Activated CD8-positive, alpha-beta T cell treated with anti-CD3 and anti-CD28 coated beads, Interleukin-2, amount 10 ng/mL, durations not matched to agents 7 days and 5 days (primary cell): ENCODE results near the gene HOXA9. TPM values are rescaled to one million over a fixed set of nuclear protein-coding genes. Genes with fewer than 3 reads are reported as not detected.

ENCODE experiments used
- ATAC-seq: fragments of 150-1000 bp; cut with Tn5 transposase; one replicate; pipeline ENCODE4 v1.10.0; 2021; ENCODE audit warnings: moderate library complexity
- CTCF ChIA-PET: fragments of 350-600 bp; sonication (Branson Sonifier 250); formaldehyde crosslinking; loops from one replicate; lab custom pipeline; 2021; ENCODE audit warnings: antibody characterized with exemption; lab: Charles Lee
- POLR2A ChIA-PET: fragments of 350-600 bp; sonication (Branson Sonifier 250); formaldehyde crosslinking; loops from one replicate; lab custom pipeline; 2021; ENCODE audit warnings: antibody characterized with exemption; lab: Charles Lee
- DNase-seq: peaks from one replicate; pipeline ENCODE4 v3.0.0-alpha.2; 2020
- H3K27ac Mint-ChIP-seq: one replicate; pipeline ENCODE4 v1.8.0; 2021; ENCODE audit warnings: mild to moderate bottlenecking, mixed read lengths
- H3K27me3 Mint-ChIP-seq: one replicate; pipeline ENCODE4 v1.8.0; 2021; ENCODE audit warnings: low read depth, mixed read lengths
- H3K36me3 Mint-ChIP-seq: one replicate; pipeline ENCODE4 v1.8.0; 2021; ENCODE audit warnings: low read depth, mixed read lengths
- H3K4me1 Mint-ChIP-seq: one replicate; pipeline ENCODE4 v1.8.0; 2021; ENCODE audit warnings: low read depth, mixed read lengths
- H3K4me3 Mint-ChIP-seq: one replicate; pipeline ENCODE4 v1.8.0; 2021; ENCODE audit warnings: mild to moderate bottlenecking, mixed read lengths
- H3K9me3 Mint-ChIP-seq: one replicate; pipeline ENCODE4 v1.8.0; 2022; ENCODE audit warnings: mixed read lengths; ENCODE audit not compliant: insufficient read depth
- total RNA-seq, 2 experiments: library from RNA; stranded (reverse); gene quantifications; one replicate each; pipeline ENCODE4 v1.2.3, GENCODE V29; 2021

The HOXA9 gene
- total RNA-seq, 2 experiments from 2014 or later, result not detected

DNA sequence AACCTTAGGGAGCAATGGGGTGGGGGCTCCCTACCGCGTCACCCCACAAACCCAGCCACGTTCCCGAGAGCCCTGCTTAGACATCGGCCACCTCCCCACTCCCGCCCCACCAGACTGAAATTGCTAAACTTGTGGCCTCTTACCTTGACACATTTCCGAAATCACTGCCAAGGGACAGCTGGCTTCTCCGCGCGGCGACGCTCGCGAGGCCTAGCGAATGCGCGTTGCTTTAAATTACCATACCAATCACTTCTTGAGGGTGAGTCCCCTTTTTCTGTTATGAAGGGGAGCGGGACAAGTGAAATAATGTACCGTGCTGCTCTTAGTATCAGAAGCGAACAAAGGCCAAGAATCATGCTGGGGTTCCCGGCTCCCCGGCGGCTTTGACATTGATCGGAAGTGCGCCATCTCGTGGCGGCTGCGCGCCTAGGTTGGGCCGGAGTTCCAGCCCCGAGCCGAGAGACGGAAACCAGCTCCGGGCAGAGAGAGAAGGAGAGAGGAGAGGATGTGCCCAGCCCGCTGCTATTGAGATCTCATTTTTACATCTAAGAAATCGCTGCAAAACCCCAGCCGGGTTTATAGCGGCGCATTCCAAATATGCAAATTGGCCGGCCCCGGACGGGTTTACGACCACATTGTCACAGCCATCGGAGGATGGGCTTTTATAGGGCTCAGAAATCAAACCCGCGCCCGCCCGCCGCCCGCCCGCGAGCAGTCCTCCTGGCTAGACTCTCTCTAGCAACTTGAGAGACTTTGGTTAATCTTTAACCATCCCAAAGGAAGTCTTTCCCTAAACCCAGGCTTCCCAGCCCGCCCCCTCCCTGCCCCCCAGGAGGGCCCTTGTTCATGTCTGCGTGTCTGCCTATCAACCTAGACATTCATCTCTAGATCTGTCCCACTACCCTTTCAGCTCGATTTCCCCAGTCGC is 14.4 kb upstream of the HOXA9 start:
- no peak overlapping the region for H3K4me3 Mint-ChIP-seq
- no peaks in the 10 kb centered on the region for H3K9me3 Mint-ChIP-seq
- ChIA-PET CTCF (interaction anchor here (0.6 to 2.8 kb wide), 18 partner anchors 9 to 862 kb away, joined by 3 to 25 read pairs (median 4); no protein-coding TSS in a partner anchor), POLR2A (no interaction called here)
- H3K27ac Mint-ChIP-seq, result no peak overlapping the region
- peak; percentile 59 for ATAC-seq
- peaks cover 15% of the 10 kb centered on the region for H3K4me1 Mint-ChIP-seq
- peak; percentile 62 for DNase-seq
- H3K27me3 Mint-ChIP-seq, result peaks cover 63% of the 10 kb centered on the region
- H3K36me3 Mint-ChIP-seq, result peaks cover 5% of the 10 kb centered on the region

DNA sequence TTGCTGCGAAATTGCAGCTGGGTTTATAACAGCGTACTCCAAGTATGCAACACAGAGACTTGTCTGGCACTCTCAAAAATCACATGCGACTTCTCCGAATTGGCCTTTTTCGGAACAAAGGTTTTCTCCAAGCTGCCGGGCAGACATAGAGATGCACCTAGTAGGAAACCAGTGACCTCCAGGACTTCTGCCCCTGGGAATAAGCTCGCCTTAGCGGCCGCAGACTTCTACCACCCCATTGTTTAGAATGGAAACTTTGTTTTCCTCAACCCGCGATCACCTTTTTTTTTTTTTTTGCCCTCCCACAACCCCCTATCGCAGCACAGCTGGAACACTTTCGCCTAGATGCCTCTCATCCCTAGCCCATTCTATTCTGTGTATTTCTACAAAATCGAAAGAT is 13.7 kb upstream of the HOXA9 start:
- Mint-ChIP-seq H3K4me1 (peaks cover 10% of the 10 kb centered on the region), H3K27ac (no peak overlapping the region), H3K9me3 (no peaks in the 10 kb centered on the region), H3K36me3 (peaks cover 3% of the 10 kb centered on the region), H3K4me3 (no peak overlapping the region), H3K27me3 (peaks cover 62% of the 10 kb centered on the region)
- CTCF ChIA-PET, result interaction anchor here (1.2 to 2.8 kb wide), 10 partner anchors 9 to 496 kb away, joined by 4 to 25 read pairs (median 6); no protein-coding TSS in a partner anchor
- DNase-seq (no peak), ATAC-seq (no peak)
- POLR2A ChIA-PET, result no interaction called here

DNA sequence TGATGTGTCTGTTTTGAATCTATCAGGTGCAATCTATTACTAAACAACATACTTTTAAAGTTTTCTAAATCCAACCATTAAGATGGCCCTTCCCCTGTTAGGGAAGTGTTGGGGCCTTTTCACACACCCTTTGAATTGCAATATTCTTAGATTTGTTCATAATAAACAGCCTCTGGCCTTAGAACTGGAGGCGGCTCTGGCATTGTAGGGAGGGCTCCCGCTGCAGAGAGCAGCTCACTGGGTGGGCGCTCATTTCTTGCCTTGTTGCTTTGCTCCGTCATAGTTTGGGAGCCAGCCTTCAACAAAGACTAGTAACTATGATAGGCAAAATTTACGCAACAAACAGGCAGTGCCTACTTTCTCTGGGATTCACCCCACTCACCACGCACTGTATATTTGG is 13.0 kb upstream of the HOXA9 start:
- POLR2A ChIA-PET, result no interaction called here
- ATAC-seq, result no peak
- Mint-ChIP-seq H3K4me3 (no peak overlapping the region), H3K27me3 (peaks cover 57% of the 10 kb centered on the region), H3K36me3 (peaks cover 3% of the 10 kb centered on the region), H3K27ac (no peak overlapping the region), H3K9me3 (no peaks in the 10 kb centered on the region), H3K4me1 (peaks cover 7% of the 10 kb centered on the region)
- no peak for DNase-seq
- CTCF ChIA-PET, result interaction anchor here (1.2 to 2.8 kb wide), 4 partner anchors 11 to 495 kb away, joined by 4 to 25 read pairs (median 14); no protein-coding TSS in a partner anchor

DNA sequence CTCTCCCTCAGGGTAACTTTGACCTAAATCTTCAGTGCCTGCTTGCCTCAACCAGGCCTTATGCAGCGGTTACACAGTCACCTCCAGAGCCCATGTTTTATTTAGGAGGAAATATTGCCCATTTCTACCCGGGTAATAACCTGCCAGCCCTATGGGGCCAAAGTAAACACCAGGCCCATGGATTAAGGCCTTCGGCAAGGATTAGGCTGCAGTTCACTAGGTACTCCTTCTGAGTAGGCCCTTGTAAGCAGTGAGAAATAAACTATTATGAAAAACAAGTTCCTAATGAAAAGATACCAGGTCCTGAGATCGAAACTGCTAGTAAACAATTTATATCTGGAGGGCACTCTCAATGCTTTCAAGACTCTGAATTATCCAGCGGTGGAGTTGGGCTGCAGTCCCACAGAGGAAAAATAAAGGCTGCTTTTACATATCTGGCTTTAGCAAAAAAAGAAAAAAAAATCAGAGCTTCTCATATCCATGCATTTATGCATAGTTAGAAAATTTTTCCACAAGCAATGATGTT is 12.5 kb upstream of the HOXA9 start:
- CTCF ChIA-PET, result interaction anchor here (0.7 to 2.8 kb wide), 3 partner anchors 12 to 18 kb away, joined by 3 to 23 read pairs (median 6); no protein-coding TSS in a partner anchor
- no peaks in the 10 kb centered on the region for H3K9me3 Mint-ChIP-seq
- DNase-seq (no peak), ATAC-seq (no peak)
- H3K4me3 Mint-ChIP-seq, result no peak overlapping the region
- peaks cover 55% of the 10 kb centered on the region for H3K27me3 Mint-ChIP-seq
- H3K27ac Mint-ChIP-seq, result no peak overlapping the region
- H3K36me3 Mint-ChIP-seq, result peaks cover 3% of the 10 kb centered on the region
- POLR2A ChIA-PET, result no interaction called here
- H3K4me1 Mint-ChIP-seq, result peaks cover 7% of the 10 kb centered on the region

DNA sequence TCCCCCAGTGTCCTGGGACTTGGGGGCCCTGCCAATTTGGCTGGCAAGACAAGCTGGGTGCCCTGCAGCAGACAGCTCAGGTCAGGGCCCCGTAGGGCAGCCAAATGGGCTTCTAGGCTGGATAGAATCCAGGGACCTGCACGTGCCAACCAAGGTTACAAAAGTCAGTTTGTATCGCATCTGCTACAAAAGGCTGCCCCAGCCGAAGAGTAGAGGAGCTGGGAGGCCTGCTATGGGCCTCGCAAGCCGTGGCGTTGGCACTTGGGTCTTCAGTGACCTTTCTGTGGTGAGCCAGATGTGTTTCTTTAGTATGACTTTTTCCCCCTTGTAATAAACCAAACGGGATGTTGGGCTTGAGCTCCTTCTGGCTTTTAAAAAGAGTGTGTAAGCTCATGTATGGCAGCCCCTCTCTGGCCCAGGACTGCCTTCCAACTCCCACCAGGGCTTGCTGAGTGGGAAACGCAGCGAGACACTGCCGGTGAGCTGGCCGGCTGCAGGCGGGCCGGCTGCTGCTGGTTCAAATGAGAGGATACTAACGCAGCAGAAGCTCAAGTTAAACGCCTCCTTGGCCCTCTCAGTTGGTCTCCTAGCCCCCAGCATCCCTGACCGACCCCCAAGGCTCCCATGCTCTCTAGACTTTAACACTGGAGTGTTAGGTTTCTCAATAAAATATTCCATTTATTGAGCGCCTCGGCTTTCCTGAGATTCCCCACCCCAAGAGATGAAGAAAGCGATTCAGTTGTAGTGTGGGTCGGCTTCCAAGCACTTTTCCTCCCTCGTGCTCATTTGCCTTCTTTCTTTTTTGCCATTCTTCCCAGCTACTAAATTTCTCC is 11.8 kb upstream of the HOXA9 start:
- H3K36me3 Mint-ChIP-seq, result peaks cover 3% of the 10 kb centered on the region
- ChIA-PET CTCF (interaction anchor here (0.6 to 2.4 kb wide), 5 partner anchors 13 to 452 kb away, joined by 3 to 13 read pairs (median 3); no protein-coding TSS in a partner anchor), POLR2A (no interaction called here)
- peaks cover 9% of the 10 kb centered on the region for H3K4me1 Mint-ChIP-seq
- H3K4me3 Mint-ChIP-seq, result no peak overlapping the region
- H3K27ac Mint-ChIP-seq, result no peak overlapping the region
- H3K27me3 Mint-ChIP-seq, result peaks cover 54% of the 10 kb centered on the region
- no peaks in the 10 kb centered on the region for H3K9me3 Mint-ChIP-seq
- ATAC-seq (no peak), DNase-seq (no peak)

DNA sequence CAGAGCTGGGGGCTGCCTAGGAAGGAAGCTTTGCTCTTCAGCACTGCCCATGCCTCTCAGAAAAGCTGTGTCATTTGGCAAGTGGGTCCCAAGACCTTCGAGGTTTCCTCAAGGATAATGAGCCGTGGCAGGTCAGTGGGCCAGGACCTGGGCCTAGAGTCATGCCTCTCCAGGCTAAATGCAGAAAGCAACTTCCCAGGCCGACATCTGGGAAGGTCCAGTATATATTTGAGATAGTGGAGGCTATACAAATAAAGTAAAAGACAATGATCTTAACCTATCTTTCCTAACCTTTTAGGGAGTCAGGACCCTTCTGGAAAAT is 11.1 kb upstream of the HOXA9 start:
- ATAC-seq, result no peak
- ChIA-PET POLR2A (no interaction called here), CTCF (interaction anchor here (0.9 to 2.4 kb wide), 4 partner anchors 16 to 495 kb away, joined by 3 to 13 read pairs (median 4); no protein-coding TSS in a partner anchor)
- Mint-ChIP-seq H3K36me3 (peaks cover 7% of the 10 kb centered on the region), H3K4me1 (peaks cover 14% of the 10 kb centered on the region), H3K27ac (no peak overlapping the region), H3K27me3 (peaks cover 56% of the 10 kb centered on the region), H3K4me3 (no peak overlapping the region), H3K9me3 (no peaks in the 10 kb centered on the region)
- no peak for DNase-seq

DNA sequence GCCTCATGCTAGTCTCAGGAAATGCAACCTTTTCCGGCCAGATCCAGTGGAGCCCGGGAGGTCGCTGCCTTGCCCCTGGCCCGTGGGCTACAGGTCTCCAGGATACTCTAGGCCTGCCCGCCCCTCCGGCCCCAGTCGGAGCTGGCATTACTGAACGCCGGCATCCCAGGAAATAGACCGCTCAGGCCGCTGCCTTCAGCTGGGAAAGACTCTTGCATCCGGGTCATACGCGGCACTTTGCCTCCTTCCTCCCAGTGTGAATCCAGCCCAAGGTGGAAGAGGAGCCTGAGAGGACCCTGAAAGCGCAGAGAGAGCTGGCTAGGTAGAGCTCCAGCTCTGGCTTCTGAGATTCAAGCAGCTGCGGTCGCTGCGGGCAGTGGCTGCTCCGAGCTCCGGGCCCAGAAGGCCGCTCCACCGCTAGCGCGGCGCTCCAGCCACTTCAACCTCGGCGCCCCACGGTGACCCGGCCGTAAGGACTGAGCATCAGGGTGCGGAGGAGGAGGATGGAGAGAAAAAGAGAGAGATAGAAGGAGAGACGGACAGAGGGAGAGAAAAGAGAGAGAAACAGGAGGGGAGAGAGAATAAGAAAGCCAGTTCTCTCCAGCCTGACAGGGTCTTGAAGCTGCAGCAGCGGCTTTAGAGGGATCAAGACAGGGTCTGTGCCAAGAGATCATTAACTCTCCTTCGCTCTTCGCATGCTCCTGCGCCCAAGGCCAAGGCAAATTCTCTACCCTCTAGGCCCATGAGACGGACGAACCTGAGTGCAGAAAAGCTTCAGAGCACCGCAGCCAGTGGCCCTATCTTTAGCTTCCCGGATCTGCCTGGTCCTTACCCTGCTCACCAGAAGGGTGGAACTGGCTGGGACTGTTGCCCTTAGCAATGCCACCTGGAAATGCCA is 10.5 kb upstream of the HOXA9 start:
- Mint-ChIP-seq H3K27me3 (peaks cover 56% of the 10 kb centered on the region), H3K27ac (no peak overlapping the region), H3K4me3 (no peak overlapping the region), H3K9me3 (no peaks in the 10 kb centered on the region), H3K36me3 (peaks cover 7% of the 10 kb centered on the region), H3K4me1 (peaks cover 15% of the 10 kb centered on the region)
- ATAC-seq, result no peak
- DNase-seq, result no peak
- CTCF ChIA-PET, result interaction anchor here (0.9 to 2.4 kb wide), 4 partner anchors 15 to 494 kb away, joined by 3 to 13 read pairs (median 4); no protein-coding TSS in a partner anchor
- POLR2A ChIA-PET, result no interaction called here

DNA sequence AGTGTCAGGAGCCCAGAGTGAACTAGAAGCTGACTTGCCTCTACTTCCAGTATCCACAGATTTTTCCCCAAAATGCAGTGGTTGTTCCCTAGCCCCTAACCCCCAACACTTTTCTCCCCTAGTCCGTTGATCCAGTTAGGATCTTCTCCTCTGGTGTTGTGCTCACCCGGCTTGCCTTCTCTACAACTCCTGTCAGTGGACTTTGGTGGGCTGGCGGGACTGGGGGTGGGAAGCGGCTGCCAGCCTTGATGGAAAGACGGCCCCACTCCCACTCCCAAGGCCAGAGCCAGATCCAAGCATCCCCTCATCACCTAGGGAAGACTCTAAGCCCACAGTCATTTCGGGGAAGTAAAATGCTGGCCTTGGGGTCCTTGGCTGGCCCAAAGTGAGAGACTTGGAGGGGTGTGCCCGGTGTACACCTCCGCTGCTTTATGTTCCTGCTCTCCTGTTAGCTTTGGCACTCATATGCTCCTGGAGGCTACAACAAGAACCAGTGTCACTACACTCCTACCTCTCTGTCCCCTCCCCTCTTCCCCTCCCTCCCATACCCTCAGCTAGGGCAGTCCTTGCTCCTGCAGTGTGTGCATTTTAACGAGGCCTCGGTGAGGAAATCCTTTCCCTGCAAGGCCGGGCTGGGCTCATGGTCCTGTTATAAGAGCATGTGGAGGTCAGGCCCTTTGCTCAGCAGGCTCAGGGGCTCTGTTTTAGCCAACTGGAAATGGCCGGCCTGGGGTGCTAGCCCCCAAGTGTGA is 9.7 kb upstream of the HOXA9 start:
- Mint-ChIP-seq H3K4me1 (peaks cover 13% of the 10 kb centered on the region), H3K36me3 (peaks cover 7% of the 10 kb centered on the region), H3K27ac (no peak overlapping the region), H3K4me3 (peak overlapping the region; percentile 28), H3K9me3 (no peaks in the 10 kb centered on the region), H3K27me3 (peaks cover 59% of the 10 kb centered on the region)
- ChIA-PET POLR2A (no interaction called here), CTCF (interaction anchor here (1.0 to 2.4 kb wide), 3 partner anchors 14 to 21 kb away, joined by 4 to 13 read pairs (median 5); no protein-coding TSS in a partner anchor)
- no peak for DNase-seq
- no peak for ATAC-seq

DNA sequence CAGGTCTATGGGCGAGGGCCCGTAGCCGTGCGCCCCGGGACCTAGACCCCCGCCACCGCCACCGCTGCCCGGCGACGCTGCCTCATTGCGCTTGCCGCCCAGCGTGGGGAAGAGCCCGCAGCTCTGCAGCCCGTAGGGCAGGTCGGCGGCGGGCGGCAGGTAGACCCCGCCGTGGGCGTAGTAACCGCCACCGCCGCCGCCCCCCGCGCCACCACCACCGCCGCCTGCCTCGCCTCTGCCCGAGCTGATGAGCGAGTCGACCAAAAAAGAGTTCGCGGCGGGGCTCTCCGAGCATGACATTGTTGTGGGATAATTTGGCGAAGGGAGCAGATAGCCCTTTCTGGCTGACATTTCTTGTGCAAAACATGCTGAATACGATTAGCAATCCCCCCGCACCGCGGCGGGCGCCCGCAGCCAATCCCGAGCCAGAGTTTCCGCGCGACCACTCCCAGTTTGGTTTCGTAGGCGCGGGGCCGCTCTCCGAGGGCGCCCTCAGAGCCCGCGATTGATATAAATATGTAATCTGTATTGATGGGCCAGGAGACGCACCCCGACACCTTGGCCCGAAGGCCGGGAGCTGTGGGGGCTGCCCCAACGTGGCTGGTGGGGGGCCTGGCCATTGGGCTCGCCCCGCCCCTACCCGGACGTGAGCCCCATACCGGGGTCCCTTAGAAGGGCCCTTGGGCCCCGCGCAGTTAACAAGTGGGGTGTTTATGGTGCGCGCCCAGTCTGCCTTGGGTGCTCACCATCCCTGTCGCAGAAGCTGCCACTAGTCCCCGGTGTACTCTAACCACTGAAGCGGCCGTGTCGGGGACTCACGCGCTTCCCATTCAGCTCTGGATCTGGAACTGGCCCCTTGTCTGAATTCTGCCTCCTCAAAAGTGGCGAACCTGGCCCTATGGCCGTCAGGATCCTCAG is 8.9 kb upstream of the HOXA9 start, which contains the start of gene HOXA10:
TSS of gene HOXA10 (minus strand) at position 365 of the 918 bp plus-strand sequence. CDS start at position 351, 14 bp downstream.
- Mint-ChIP-seq H3K9me3 (no peaks in the 10 kb centered on the region), H3K4me3 (peak within 1 kb of the TSS; percentile 31), H3K27me3 (peaks cover 60% of the 10 kb centered on the region), H3K36me3 (peaks cover 5% of the 10 kb centered on the region), H3K4me1 (peaks cover 10% of the 10 kb centered on the region), H3K27ac (no peak within 1 kb of the TSS)
- no peak for DNase-seq
- ATAC-seq, result no peak
- ChIA-PET POLR2A (no interaction called here), CTCF (interaction anchor here (1.0 kb wide), 1 partner anchor 22 kb away, joined by 4 read pairs; no protein-coding TSS in a partner anchor)
